HG02981 (cell line): ENCODE measurements around the gene MORN4.
"Not testable (repeated sequence)": the region's sequence is repeated elsewhere in the genome, so short reads cannot be mapped to it uniquely, and the experiment has no call there.

Experiments
- ATAC-seq: cut with Tn5 transposase; IDR thresholded peaks from one replicate; pipeline ENCODE4 v1.9.1; 2021; ENCODE audit warnings: mild to moderate bottlenecking, moderate library complexity; ENCODE audit not compliant: unreplicated experiment

Gene MORN4

GRCh38 chr10:97598407-97599271, 34.7 kb downstream of the MORN4 start:
- no peak for ATAC-seq

- no peak for ATAC-seq
Observed at GRCh38 chr10:97597778-97598177, 35.5 kb downstream of the MORN4 start.

- ATAC-seq: no peak
Observed at GRCh38 chr10:97596101-97597082, 36.9 kb downstream of the MORN4 start.

GRCh38 chr10:97593421-97593820, 39.9 kb downstream of the MORN4 start:
- no peak for ATAC-seq

GRCh38 chr10:97590748-97591495, 42.4 kb downstream of the MORN4 start:
- no peak for ATAC-seq

GRCh38 chr10:97590082-97590747, 43.1 kb downstream of the MORN4 start:
- ATAC-seq: no peak

- ATAC-seq: no peak
Observed at GRCh38 chr10:97589479-97589878, 43.8 kb downstream of the MORN4 start, which contains the start of gene C10orf62. Gene C10orf62, plus strand, starts transcription at chr10:97589721. Its CDS starts 177 bp downstream, at chr10:97589898.

- no peak for ATAC-seq
Observed at GRCh38 chr10:97587183-97587582, 46.1 kb downstream of the MORN4 start.

GRCh38 chr10:97585439-97585811, 47.9 kb downstream of the MORN4 start:
- ATAC-seq: no peak

GRCh38 chr10:97584798-97585438, 48.4 kb downstream of the MORN4 start:
- ATAC-seq: no peak

GRCh38 chr10:97584060-97584797, 49.1 kb downstream of the MORN4 start, which contains the start of gene HOGA1:
Gene HOGA1, plus strand, starts transcription at chr10:97584389. Its CDS starts 315 bp downstream, at chr10:97584704.
- peak; percentile 71 for ATAC-seq

- no peak for ATAC-seq
Observed at GRCh38 chr10:97583476-97583875, 49.8 kb downstream of the MORN4 start.

- ATAC-seq: no peak
Observed at GRCh38 chr10:97582169-97582568, 51.1 kb downstream of the MORN4 start.

GRCh38 chr10:97580421-97581367, 52.6 kb downstream of the MORN4 start:
- ATAC-seq: no peak

- ATAC-seq: no peak
Observed at GRCh38 chr10:97578171-97578844, 55.0 kb downstream of the MORN4 start.

- no peak for ATAC-seq
Observed at GRCh38 chr10:97577701-97578100, 55.6 kb downstream of the MORN4 start.

GRCh38 chr10:97576487-97576886, 56.8 kb downstream of the MORN4 start:
- not testable (repeated sequence) for ATAC-seq
